NT2/D1 (cell line): Measurements from ENCODE around the gene ELMO1.

Experiments used
- SUZ12 ChIP-seq: IDR thresholded peaks from 2 replicates; pipeline ENCODE4 v1.6.1; 2011; ENCODE audit not compliant: insufficient read length, insufficient read depth; ENCODE audit errors: extremely low read depth
- YY1 ChIP-seq: IDR thresholded peaks from 2 replicates; pipeline ENCODE4 v1.6.1; 2011; ENCODE audit not compliant: insufficient read length, insufficient read depth
- ZNF274 ChIP-seq: IDR thresholded peaks from 2 replicates; pipeline ENCODE4 v1.6.1; 2011; ENCODE audit warnings: mild to moderate bottlenecking, low read depth, low read length

- TF ChIP-seq YY1 (no peak), ZNF274 (no peak), SUZ12 (no peak)
Measured at GRCh38 chr7:36967387-36967786, 481.3 kb downstream of the ELMO1 start.
